ENCODE results near the gene PLPPR1. TPM values are rescaled to one million over a fixed set of nuclear protein-coding genes. Genes with fewer than 3 reads are reported as not detected.

PLPPR1 gene
- total and polyA plus RNA-seq, 4 donors = 1.2 to 26.3 (median 2.4) TPM

DNA sequence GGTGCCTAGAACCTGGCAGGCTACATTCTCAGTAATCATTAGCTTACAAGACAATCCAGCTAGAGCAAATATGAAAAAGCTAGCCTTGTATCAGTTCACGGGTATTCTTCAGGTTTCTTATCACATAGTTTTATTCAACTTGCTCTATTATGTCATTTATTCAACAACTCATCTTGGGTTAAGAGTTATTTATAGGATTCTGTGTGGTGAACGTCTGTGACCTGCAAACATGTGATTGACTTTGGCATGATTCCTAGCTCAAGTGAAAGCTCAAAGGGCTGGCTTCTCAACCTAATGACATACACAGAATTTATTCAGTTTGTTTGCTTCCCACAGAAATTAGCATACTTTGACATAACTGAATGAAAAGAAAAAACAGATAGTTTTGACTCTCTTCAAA, 173.1 kb downstream of the PLPPR1 start:
- DNase-seq (ENCODE audit: low spot score) = no peak
- Histone ChIP-seq H3K4me3 (ENCODE audit: low read depth in 1 of 3, low read length in 3 of 3) (peak overlapping the region in 1 of 3 donors; percentile 15), H3K4me1 (ENCODE audit: control insufficient read depth in 4 of 4, insufficient read depth in 4 of 4, low read length in 3 of 4) (peaks cover 3 to 24% (median 7%) of the 10 kb centered on the region in 4 donors), H3K9ac (ENCODE audit: low read depth in 1 of 2, low read length in 2 of 2) (peak overlapping the region; percentile 28 to 80), H3K27ac (ENCODE audit: low read depth in 1 of 2, low read length in 2 of 2) (peak overlapping the region; percentile 90 to 92), H3K9me3 (ENCODE audit: control insufficient read depth in 4 of 4, low read length in 3 of 4) (no peaks in the 10 kb centered on the region), H3K27me3 (ENCODE audit: control insufficient read depth in 4 of 4, insufficient read depth in 4 of 4, low read length in 3 of 4) (no peaks in the 10 kb centered on the region), H3K36me3 (ENCODE audit: control insufficient read depth in 4 of 4, insufficient read depth in 3 of 4, low read depth in 1 of 4, low read length in 3 of 4) (no peaks in the 10 kb centered on the region)
- WGBS = 6% methylated on average over 2 of the region's 2 CpGs
- TF ChIP-seq YY1 (IDR thresholded peaks at IDR 0.05) (peak; percentile 38), GABPA (IDR thresholded peaks at IDR 0.05 in 1 of 2, conservative IDR thresholded peaks at IDR 0.05 in 1 of 2) (no peak), CTCF (IDR thresholded peaks at IDR 0.05; ENCODE audit: low read depth, low read length, missing input control) (no peak), HNF4G (IDR thresholded peaks at IDR 0.05) (peak; percentile 27), RAD21 (IDR thresholded peaks at IDR 0.05) (peak; percentile 28 to 43), RXRA (IDR thresholded peaks at IDR 0.05) (peak; percentile 80 to 89), EGR1 (IDR thresholded peaks at IDR 0.05; ENCODE audit: low read depth in 2 of 2) (no peak), FOXA2 (IDR thresholded peaks at IDR 0.05) (peak; percentile 63), TAF1 (conservative IDR thresholded peaks at IDR 0.05) (no peak), JUND (IDR thresholded peaks at IDR 0.05) (peak; percentile 63 to 67), ATF3 (IDR thresholded peaks at IDR 0.05) (peak; percentile 10), NR2F2 (IDR thresholded peaks at IDR 0.05) (no peak), HNF4A (conservative IDR thresholded peaks at IDR 0.05) (peak; percentile 68 to 79), FOXA1 (IDR thresholded peaks at IDR 0.05) (peak; percentile 43), REST (IDR thresholded peaks at IDR 0.05) (peak; percentile 49), SP1 (IDR thresholded peaks at IDR 0.05) (peak; percentile 75)
- TF ChIP-seq, protein P1, sequence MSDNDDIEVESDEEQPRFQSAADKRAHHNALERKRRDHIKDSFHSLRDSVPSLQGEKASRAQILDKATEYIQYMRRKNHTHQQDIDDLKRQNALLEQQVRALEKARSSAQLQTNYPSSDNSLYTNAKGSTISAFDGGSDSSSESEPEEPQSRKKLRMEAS (IDR thresholded peaks at IDR 0.05) = peak; percentile 43
- TF ChIP-seq, protein P2, sequence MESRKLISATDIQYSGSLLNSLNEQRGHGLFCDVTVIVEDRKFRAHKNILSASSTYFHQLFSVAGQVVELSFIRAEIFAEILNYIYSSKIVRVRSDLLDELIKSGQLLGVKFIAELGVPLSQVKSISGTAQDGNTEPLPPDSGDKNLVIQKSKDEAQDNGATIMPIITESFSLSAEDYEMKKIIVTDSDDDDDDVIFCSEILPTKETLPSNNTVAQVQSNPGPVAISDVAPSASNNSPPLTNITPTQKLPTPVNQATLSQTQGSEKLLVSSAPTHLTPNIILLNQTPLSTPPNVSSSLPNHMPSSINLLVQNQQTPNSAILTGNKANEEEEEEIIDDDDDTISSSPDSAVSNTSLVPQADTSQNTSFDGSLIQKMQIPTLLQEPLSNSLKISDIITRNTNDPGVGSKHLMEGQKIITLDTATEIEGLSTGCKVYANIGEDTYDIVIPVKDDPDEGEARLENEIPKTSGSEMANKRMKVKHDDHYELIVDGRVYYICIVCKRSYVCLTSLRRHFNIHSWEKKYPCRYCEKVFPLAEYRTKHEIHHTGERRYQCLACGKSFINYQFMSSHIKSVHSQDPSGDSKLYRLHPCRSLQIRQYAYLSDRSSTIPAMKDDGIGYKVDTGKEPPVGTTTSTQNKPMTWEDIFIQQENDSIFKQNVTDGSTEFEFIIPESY (IDR thresholded peaks at IDR 0.05) = peak; percentile 53
